ENCODE measurements around the gene SLC2A13. TPM values are rescaled to one million over a fixed set of nuclear protein-coding genes. Genes with fewer than 3 reads are reported as not detected.
A peak's percentile ranks its signal among the peaks of the same experiment; 100 is the strongest.
"Not testable (repeated sequence)": the region's sequence is repeated elsewhere in the genome, so short reads cannot be mapped to it uniquely, and the experiment has no call there.

SLC2A13 gene
- total and polyA plus RNA-seq, 4 experiments from 2014 or later: 2.3 to 6.1 (median 4.2) TPM

GRCh38 chr12:39771456-39771855 lies 334.4 kb downstream of the SLC2A13 start:
- Mint-ChIP-seq H3K27me3 (peaks cover 0 to 4% of the 10 kb centered on the region in 2 donors), H3K36me3 (peaks cover 0 to 4% of the 10 kb centered on the region in 2 donors), H3K4me1 (no peaks in the 10 kb centered on the region), H3K27ac (no peak overlapping the region), H3K4me3 (no peak overlapping the region), H3K9me3 (no peaks in the 10 kb centered on the region)
- no peaks in the 10 kb centered on the region for H3K27me3 ChIP-seq (ENCODE audit: insufficient read depth, low read length)
- H3K4me1 ChIP-seq (ENCODE audit: insufficient read depth, low read length): no peaks in the 10 kb centered on the region
- H3K4me3 ChIP-seq (ENCODE audit: low read length in 2 of 2): no peak overlapping the region
- ChIA-PET CTCF (ENCODE audit: partially characterized antibody) (no interaction called here), POLR2A (ENCODE audit: partially characterized antibody) (no interaction called here)
- intact Hi-C loops (cut with micrococcal nuclease): no loop called here
- no peaks in the 10 kb centered on the region for H3K36me3 ChIP-seq (ENCODE audit: insufficient read depth, low read length)
- no peak overlapping the region for H3K27ac ChIP-seq (ENCODE audit: low read depth, low read length)
- no peak for DNase-seq
- no peaks in the 10 kb centered on the region for H3K9me3 ChIP-seq (ENCODE audit: control insufficient read depth in 1 of 2, low read length in 2 of 2)

DNA sequence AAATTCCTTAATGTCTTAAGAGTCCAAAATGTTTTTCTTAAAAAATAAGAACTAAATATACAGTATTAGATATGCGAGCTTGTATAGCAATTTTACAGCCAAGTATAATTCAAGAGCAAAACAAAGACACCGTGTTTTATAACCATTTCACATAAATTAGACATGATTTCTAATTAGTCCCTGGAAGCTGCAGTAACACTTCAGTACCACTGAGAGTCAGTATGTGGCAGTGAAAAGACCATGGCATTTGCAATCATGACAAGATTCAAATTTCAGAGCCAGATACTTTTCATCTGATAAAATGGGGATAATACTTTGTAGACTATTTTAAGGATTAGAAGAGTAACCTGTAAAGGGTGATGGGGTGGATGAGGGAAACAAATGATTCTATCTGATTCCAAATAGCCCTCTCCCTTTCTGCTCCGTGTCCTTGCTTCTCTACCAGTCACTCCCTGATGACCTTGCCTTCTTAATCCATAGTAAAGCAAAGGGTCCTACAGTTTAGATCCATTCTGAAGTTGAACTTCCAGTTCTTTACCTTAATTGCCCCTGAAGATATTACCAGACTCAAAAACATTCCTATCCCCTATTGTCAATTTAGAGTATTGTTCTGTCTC lies 340.8 kb downstream of the SLC2A13 start:
- no peaks in the 10 kb centered on the region for H3K4me1 Mint-ChIP-seq
- H3K36me3 Mint-ChIP-seq: no peaks in the 10 kb centered on the region
- Histone ChIP-seq H3K36me3 (ENCODE audit: insufficient read depth, low read length) (no peaks in the 10 kb centered on the region), H3K4me3 (ENCODE audit: low read length in 2 of 2) (no peak overlapping the region), H3K27me3 (ENCODE audit: insufficient read depth, low read length) (no peaks in the 10 kb centered on the region), H3K4me1 (ENCODE audit: insufficient read depth, low read length) (no peaks in the 10 kb centered on the region), H3K27ac (ENCODE audit: low read depth, low read length) (no peak overlapping the region), H3K9me3 (ENCODE audit: control insufficient read depth in 1 of 2, low read length in 2 of 2) (no peaks in the 10 kb centered on the region)
- DNase-seq: peak in 4 of 5 donors; percentile 8 to 11 (median 10)
- CTCF ChIA-PET (ENCODE audit: partially characterized antibody): no interaction called here
- H3K4me3 Mint-ChIP-seq: no peak overlapping the region
- H3K9me3 Mint-ChIP-seq: no peaks in the 10 kb centered on the region
- intact Hi-C loops (cut with micrococcal nuclease): loop anchor here (1.0 to 5.0 kb wide), 3 partner anchors 225 to 448 kb away; no protein-coding TSS in a partner anchor
- POLR2A ChIA-PET (ENCODE audit: partially characterized antibody): no interaction called here
- H3K27me3 Mint-ChIP-seq: peaks cover 0 to 4% of the 10 kb centered on the region in 2 donors
- no peak overlapping the region for H3K27ac Mint-ChIP-seq

GRCh38 chr12:39763890-39764169 lies 342.1 kb downstream of the SLC2A13 start:
- Mint-ChIP-seq H3K4me3 (no peak overlapping the region), H3K9me3 (no peaks in the 10 kb centered on the region), H3K27ac (no peak overlapping the region), H3K4me1 (no peaks in the 10 kb centered on the region), H3K27me3 (no peaks in the 10 kb centered on the region), H3K36me3 (no peaks in the 10 kb centered on the region)
- Histone ChIP-seq H3K9me3 (ENCODE audit: control insufficient read depth in 1 of 2, low read length in 2 of 2) (no peaks in the 10 kb centered on the region), H3K36me3 (ENCODE audit: insufficient read depth, low read length) (no peaks in the 10 kb centered on the region), H3K27me3 (ENCODE audit: insufficient read depth, low read length) (no peaks in the 10 kb centered on the region), H3K27ac (ENCODE audit: low read depth, low read length) (no peak overlapping the region), H3K4me3 (ENCODE audit: low read length in 2 of 2) (no peak overlapping the region), H3K4me1 (ENCODE audit: insufficient read depth, low read length) (no peaks in the 10 kb centered on the region)
- intact Hi-C loops (cut with micrococcal nuclease): no loop called here
- ChIA-PET CTCF (ENCODE audit: partially characterized antibody) (no interaction called here), POLR2A (ENCODE audit: partially characterized antibody) (no interaction called here)
- no peak for DNase-seq

DNA sequence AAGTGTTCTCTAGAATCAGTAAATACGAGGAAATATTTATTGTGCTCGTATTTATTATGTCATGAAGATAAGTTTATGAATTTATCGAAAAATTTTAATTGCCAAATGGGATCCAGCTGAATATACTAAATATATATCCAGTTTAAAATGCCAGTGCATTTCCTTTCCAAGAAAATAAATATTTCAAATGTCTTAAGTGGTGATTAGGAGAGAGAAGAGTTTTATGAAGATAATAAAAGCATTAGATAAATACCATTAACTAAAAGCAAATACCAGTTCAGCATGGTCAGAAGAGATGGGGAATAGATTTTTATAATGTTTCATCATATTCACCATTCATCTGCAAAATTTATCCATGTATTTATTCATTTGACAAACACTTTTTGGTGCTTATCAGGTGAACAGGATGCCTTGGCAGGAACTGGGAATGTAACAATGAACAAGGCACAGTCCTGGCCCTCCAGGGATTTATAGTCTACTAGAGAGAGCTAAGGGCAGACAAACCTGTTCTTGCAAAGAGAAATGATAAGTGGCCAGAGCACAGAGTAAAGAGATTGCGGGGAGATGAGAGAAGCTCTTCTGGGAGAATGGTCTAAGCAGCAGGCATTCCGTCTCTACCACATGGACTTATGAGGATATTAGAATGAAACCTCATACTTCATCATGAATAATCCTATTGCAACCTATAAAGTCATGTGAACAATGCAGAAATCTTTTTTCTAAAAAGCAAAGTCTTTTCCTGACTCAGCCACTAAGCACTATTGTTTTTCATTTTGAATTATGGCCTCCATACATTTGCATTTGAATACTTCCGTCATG lies 342.6 kb downstream of the SLC2A13 start:
- Histone ChIP-seq H3K9me3 (ENCODE audit: control insufficient read depth in 1 of 2, low read length in 2 of 2) (no peaks in the 10 kb centered on the region), H3K4me1 (ENCODE audit: insufficient read depth, low read length) (no peaks in the 10 kb centered on the region), H3K36me3 (ENCODE audit: insufficient read depth, low read length) (no peaks in the 10 kb centered on the region), H3K27ac (ENCODE audit: low read depth, low read length) (no peak overlapping the region), H3K4me3 (ENCODE audit: low read length in 2 of 2) (no peak overlapping the region), H3K27me3 (ENCODE audit: insufficient read depth, low read length) (no peaks in the 10 kb centered on the region)
- Mint-ChIP-seq H3K4me1 (no peaks in the 10 kb centered on the region), H3K36me3 (no peaks in the 10 kb centered on the region), H3K27ac (no peak overlapping the region), H3K9me3 (no peaks in the 10 kb centered on the region), H3K4me3 (no peak overlapping the region), H3K27me3 (no peaks in the 10 kb centered on the region)
- CTCF ChIA-PET (ENCODE audit: partially characterized antibody): no interaction called here
- no peak for DNase-seq
- POLR2A ChIA-PET (ENCODE audit: partially characterized antibody): no interaction called here
- intact Hi-C loops (cut with micrococcal nuclease): no loop called here

DNA sequence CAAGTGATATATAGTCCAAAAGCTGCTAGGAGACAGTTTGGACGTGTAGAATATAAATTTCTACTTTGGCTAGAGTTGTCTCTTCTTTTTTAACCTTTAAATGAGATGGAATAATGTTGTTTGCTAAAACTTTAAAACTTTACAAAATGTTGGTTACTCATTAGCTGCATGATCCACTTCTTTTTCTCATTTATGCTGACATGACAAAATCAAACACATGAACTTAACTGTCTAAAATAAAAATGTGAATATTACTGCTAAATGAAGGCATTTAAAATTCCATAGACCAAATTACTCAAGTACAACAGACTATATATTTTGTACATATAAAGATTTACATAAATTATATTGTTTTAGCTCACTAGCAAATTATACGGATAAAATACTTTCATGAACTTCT lies 350.4 kb downstream of the SLC2A13 start:
- H3K9me3 Mint-ChIP-seq: peaks cover 0 to 1% (median 0%) of the 10 kb centered on the region in 8 donors
- no peak overlapping the region for H3K27ac Mint-ChIP-seq
- H3K36me3 Mint-ChIP-seq: no peaks in the 10 kb centered on the region
- intact Hi-C loops (cut with micrococcal nuclease): no loop called here
- no peak for DNase-seq
- H3K27me3 Mint-ChIP-seq: no peaks in the 10 kb centered on the region
- Histone ChIP-seq H3K9me3 (ENCODE audit: control insufficient read depth in 1 of 2, low read length in 2 of 2) (no peaks in the 10 kb centered on the region), H3K36me3 (ENCODE audit: insufficient read depth, low read length) (no peaks in the 10 kb centered on the region), H3K27ac (ENCODE audit: low read depth, low read length) (no peak overlapping the region), H3K27me3 (ENCODE audit: insufficient read depth, low read length) (no peaks in the 10 kb centered on the region), H3K4me1 (ENCODE audit: insufficient read depth, low read length) (no peaks in the 10 kb centered on the region), H3K4me3 (ENCODE audit: low read length in 2 of 2) (no peak overlapping the region)
- H3K4me3 Mint-ChIP-seq: no peak overlapping the region
- ChIA-PET CTCF (ENCODE audit: partially characterized antibody) (no interaction called here), POLR2A (ENCODE audit: partially characterized antibody) (no interaction called here)
- H3K4me1 Mint-ChIP-seq: no peaks in the 10 kb centered on the region

DNA sequence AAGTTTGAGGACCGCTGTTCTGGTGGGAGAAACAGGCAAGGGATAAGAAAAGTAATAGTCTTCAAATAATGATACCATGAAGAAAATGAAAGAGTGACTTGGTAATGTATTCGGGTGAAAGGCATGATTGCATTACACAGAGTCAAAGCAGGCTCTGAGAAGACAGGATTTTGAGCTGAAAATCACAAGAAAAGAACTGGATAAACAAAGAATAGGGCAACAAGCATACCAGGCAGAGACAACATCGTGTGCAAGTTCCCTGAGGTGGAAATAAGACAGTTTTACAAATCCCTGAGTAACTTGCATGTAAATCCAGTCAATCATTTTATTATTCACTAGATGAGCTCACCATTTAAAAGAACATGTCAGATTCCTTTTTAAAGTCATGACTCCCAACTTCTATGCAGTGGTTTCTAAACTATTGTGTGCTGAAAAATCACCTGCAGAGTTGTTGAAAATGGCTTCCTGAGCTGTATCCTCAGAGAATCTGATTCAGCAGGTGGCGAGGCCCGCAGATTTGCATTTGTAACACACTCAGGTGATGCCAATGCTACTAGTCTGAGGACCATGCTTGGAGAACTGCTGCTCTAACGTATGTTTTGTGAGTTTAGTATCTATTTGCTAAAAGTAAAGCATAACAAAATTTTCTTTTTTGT lies 353.3 kb downstream of the SLC2A13 start:
- Mint-ChIP-seq H3K27ac (no peak overlapping the region), H3K4me3 (no peak overlapping the region), H3K27me3 (no peaks in the 10 kb centered on the region), H3K36me3 (no peaks in the 10 kb centered on the region), H3K9me3 (peaks cover 0 to 10% (median 1%) of the 10 kb centered on the region in 8 donors), H3K4me1 (no peaks in the 10 kb centered on the region)
- CTCF ChIA-PET (ENCODE audit: partially characterized antibody): no interaction called here
- DNase-seq: no peak
- no peaks in the 10 kb centered on the region for H3K27me3 ChIP-seq (ENCODE audit: insufficient read depth, low read length)
- H3K36me3 ChIP-seq (ENCODE audit: insufficient read depth, low read length): no peaks in the 10 kb centered on the region
- no peaks in the 10 kb centered on the region for H3K4me1 ChIP-seq (ENCODE audit: insufficient read depth, low read length)
- intact Hi-C loops (cut with micrococcal nuclease): no loop called here
- POLR2A ChIA-PET (ENCODE audit: partially characterized antibody): no interaction called here
- no peak overlapping the region for H3K4me3 ChIP-seq (ENCODE audit: low read length in 2 of 2)
- H3K27ac ChIP-seq (ENCODE audit: low read depth, low read length): no peak overlapping the region
- no peaks in the 10 kb centered on the region for H3K9me3 ChIP-seq (ENCODE audit: control insufficient read depth in 1 of 2, low read length in 2 of 2)

DNA sequence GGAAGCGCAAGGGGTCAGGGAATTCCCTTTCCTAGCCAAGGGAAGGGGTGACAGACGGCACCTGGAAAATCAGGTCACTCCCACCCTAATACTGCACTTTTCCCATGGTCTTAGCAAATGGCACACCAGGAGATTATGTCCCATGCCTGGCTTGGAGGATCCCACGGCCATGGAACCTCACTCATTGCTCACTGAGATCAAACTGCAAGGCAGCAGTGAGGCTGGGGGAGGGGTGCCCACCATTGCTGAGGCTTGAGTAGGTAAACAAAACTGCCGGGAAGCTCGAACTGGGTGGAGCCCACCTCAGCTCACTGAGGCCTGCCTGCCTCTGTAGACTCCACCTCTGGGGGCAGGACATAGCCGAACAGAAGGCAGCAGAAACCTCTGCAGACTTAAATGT lies 359.7 kb downstream of the SLC2A13 start:
- H3K4me1 Mint-ChIP-seq; H3K27me3 Mint-ChIP-seq; CTCF ChIA-PET (ENCODE audit: partially characterized antibody); intact Hi-C loops (cut with micrococcal nuclease); H3K27me3 ChIP-seq (ENCODE audit: insufficient read depth, low read length); H3K4me3 ChIP-seq (ENCODE audit: low read length in 2 of 2); H3K4me1 ChIP-seq (ENCODE audit: insufficient read depth, low read length); H3K9me3 ChIP-seq (ENCODE audit: control insufficient read depth in 1 of 2, low read length in 2 of 2); H3K27ac ChIP-seq (ENCODE audit: low read depth, low read length); POLR2A ChIA-PET (ENCODE audit: partially characterized antibody); H3K36me3 ChIP-seq (ENCODE audit: insufficient read depth, low read length); H3K4me3 Mint-ChIP-seq; DNase-seq: not testable (repeated sequence)
- Mint-ChIP-seq H3K36me3 (peaks cover 7 to 15% of the 10 kb centered on the region in 2 donors), H3K9me3 (peaks cover 0 to 33% (median 16%) of the 10 kb centered on the region in 8 donors), H3K27ac (peak overlapping the region in 1 of 7 donors; percentile 41)
